ENCODE measurements around the gene CCDC38. TPM values are rescaled to one million over a fixed set of nuclear protein-coding genes. Genes with fewer than 3 reads are reported as not detected.

The CCDC38 gene
- total RNA-seq, 2 donors from 2014 or later, result 0.24 TPM; not detected in 1

DNA sequence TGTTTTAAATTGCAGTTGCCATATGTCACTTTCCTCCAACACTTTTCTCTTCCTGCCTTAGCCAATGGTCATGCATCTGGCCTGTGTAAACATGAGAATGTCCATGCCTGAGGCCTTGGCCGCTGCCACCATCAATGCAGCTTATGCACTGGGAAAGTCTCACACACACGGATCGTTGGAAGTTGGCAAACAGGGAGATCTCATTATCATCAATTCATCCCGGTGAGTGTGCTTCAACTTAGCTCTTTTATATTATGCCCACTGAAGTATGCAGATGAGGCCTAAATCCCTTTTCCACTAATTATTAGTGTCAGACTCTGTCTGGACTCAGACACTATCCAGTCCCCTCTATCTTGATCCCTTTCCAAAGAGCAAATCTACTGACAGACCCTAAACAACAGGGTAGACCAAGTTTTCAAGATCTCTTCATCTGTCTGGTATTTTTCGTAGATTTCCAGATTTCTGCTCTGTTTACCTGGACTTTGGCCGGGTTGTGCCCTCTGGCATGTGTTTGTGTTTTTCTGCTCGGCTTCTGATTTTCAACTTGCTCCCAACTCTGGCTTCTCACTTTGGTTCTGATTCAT, 24.0 kb upstream of the CCDC38 start:
- no peak for DNase-seq
- ATAC-seq, result no peak
- intact Hi-C loops (cut with DNase I), result no loop called here

GRCh38 chr12:95963096-95963495, 20.7 kb upstream of the CCDC38 start:
- ATAC-seq (no peak), DNase-seq (no peak)
- intact Hi-C loops (cut with DNase I), result no loop called here

DNA sequence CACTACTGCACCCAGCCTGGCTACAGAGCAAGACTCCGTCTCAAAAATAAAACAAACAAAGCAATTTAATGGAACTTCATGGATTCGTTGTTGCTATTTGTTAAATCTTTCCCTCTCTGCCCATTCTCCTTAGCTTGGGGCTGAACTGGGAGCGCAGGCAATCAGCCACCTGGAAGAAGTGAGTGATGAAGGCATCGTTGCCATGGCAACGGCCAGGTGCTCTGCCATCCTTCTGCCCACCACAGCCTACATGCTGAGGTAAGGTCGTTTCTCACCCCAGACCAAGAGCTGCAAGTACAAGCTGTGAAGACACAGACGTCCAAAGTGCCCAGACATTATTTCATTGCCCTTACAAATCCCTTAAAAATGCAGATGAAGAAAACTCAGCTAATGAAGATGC, 19.8 kb upstream of the CCDC38 start:
- no peak for DNase-seq
- intact Hi-C loops (cut with DNase I), result no loop called here
- no peak for ATAC-seq

- intact Hi-C loops (cut with DNase I), result no loop called here
- ATAC-seq (no peak), DNase-seq (no peak)
Observed at GRCh38 chr12:95960241-95960640, 17.8 kb upstream of the CCDC38 start.

GRCh38 chr12:95959107-95959506, 16.7 kb upstream of the CCDC38 start:
- DNase-seq, result no peak
- intact Hi-C loops (cut with DNase I), result no loop called here
- no peak for ATAC-seq

GRCh38 chr12:95956557-95957145, 14.2 kb upstream of the CCDC38 start:
- intact Hi-C loops (cut with DNase I), result no loop called here
- ATAC-seq, result no peak
- DNase-seq, result no peak

DNA sequence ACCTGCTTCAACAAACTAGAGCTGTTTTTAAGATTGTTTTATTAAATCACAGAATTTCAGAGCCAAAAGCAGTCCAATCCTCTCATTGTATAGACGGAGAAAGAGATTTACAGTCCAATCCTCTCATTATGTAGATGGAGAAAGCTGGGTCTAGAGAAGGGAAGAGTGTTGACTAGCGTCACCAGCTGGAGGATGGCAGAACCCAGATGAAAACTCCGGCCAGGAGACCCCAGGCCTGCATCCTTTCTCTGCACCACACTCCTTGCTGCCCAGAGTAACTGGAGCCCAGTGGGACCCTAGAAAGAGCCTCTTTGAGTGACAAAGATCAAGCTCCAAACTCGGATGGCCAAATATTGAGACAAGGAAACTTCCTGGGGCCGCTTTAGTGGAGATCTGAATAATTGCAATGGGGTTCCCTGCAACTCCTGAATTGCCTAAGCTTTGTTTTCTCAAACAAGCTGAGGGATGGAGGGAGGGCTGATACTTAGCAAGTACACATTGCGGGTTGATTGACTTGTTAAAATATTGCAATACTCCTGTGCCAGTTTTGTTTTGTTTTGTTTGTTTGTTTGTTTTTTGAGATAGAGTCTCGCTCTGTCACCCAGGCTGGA, 13.2 kb upstream of the CCDC38 start:
- DNase-seq (no peak), ATAC-seq (no peak)
- intact Hi-C loops (cut with DNase I), result no loop called here

- DNase-seq (no peak), ATAC-seq (no peak)
- intact Hi-C loops (cut with DNase I), result no loop called here
Observed at GRCh38 chr12:95953000-95953399, 10.6 kb upstream of the CCDC38 start.

DNA sequence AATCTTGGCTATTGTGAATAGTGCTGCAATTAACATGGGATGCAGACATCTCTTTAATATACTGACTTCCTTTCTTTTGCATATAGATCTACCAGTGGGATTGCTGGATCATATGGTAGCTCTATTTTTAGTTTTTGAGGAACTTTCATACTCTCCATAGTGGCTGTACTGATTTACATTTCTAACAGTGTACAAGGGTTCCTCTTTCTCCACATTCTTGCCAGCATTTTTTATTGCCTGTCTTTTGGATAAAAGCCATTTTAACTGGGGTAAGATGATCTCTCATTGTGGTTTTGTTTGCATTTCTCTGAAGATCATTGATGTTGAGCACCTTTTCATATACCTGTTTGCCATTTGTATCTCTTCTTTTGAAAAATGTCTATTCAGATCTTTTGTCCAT, 9.1 kb upstream of the CCDC38 start:
- intact Hi-C loops (cut with DNase I), result no loop called here
- no peak for ATAC-seq
- no peak for DNase-seq

DNA sequence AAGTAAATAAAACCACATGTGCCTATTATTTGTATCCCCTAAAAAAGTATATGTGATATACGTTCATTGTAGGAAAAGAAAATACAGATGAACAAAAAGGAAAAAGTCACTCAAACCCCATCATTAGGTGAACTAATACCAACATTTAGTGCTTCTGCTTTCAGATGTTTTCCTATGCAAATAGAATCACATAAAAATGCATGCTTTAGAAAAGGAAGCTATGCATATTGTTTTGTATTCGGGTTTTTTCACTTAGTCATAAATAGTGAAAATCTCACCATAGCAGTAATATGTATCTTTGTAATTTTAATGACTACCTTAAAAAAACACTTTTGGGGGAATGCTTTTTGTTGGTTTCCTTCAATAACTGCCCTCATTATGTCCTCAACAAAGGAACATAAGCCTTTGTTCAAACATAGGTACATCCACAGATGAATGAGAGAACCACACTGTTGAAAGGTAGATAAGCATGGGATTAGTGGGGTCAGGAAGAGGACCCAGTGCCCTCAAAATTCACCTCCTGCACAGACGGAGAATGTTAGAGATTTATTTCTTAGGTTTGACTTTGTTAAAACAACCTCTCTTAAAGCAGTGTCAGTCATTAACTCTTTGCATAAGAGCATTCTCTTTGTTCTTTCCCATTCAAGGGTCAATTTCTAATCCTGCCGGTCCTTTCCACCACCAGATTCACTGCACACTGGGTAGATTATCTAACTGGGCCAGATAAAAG, 7.2 kb upstream of the CCDC38 start:
- intact Hi-C loops (cut with DNase I), result no loop called here
- no peak for ATAC-seq

DNA sequence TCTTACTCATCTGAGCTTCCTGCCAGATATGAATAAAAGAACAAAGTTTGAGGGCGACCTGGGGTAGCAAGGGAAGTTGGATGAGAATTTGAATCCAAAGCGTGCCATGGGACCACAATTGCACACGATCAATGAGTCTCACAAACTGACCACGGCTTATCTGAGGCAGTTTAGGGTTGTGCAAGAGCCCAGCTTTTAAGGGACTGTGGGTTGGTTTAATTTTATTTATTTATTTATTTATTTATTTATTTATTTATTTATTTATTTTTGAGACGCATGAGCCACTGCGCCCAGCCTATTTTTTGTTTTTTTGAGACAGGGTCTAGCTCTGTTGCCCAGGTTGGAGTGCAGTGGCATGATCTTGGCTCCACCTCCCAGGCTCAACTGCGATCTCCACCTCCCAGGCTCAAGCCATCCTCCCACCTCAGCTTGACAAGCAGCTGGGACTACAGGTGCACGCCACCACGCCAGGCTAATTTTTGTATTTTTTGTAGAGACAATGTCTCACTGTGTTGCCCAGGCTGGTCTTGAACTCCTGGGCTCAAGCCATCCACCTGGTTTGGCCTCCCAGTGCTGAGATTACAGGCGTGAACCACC, 1.8 kb upstream of the CCDC38 start:
- intact Hi-C loops (cut with DNase I), result no loop called here
- no peak for ATAC-seq
- no peak for DNase-seq

More for the DNA sequence above, 7.2 kb upstream of the CCDC38 start:
- DNase-seq, result no peak

- intact Hi-C loops (cut with DNase I), result no loop called here
Observed at GRCh38 chr12:95943330-95943842, 972 bp upstream of the CCDC38 start, which contains the start of gene AMDHD1. Gene AMDHD1 (plus strand): TSS chr12:95943331. CDS start chr12:95943399, 68 bp downstream.

DNA sequence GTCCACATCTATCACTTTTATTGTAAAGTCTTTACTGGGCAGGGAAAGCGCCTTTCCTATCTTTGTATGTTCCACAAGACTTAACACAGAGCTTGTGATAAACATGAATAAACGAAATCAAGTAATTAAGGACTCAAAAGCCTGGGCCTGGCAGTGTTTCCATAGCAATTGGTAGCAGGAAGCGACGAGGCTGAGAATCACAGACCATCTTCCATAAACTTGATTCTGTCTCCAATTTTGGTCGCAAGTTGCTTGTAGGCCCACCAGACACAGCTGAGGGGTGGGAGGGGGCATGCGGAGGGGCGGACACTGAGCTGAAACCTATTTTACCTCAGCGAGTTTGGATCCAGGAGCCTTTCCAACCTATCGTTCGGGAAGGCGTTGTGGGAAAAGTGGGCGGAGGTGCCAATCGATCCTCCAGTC, 302 bp downstream of the CCDC38 start:
- intact Hi-C loops (cut with DNase I), result no loop called here
- DNase-seq (no peak), ATAC-seq (no peak)

More at GRCh38 chr12:95943330-95943842, 972 bp upstream of the CCDC38 start, which contains the start of gene AMDHD1:
- peak; percentile 81 to 89 for ATAC-seq
- peak; percentile 66 for DNase-seq

DNA sequence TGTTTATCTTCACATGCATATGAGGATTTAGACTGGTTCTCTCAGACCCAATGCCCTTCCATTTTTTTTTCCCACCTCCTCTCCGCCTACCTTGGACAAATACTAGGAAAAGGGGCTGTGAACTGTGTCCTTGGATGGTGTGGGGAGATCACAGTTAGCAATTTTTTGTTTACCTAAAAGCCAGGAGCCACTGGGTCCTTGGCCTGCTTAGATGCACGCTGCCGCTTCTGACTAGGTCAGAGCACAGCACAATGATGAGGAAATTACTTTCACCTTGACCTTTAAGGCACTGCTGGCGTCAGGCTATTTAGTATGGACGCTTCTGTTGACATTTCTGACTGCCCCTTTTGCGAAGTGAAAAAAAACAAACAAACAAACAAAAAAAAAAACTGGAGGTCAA, 1.9 kb downstream of the CCDC38 start:
- DNase-seq (no peak), ATAC-seq (no peak)
- intact Hi-C loops (cut with DNase I), result no loop called here

DNA sequence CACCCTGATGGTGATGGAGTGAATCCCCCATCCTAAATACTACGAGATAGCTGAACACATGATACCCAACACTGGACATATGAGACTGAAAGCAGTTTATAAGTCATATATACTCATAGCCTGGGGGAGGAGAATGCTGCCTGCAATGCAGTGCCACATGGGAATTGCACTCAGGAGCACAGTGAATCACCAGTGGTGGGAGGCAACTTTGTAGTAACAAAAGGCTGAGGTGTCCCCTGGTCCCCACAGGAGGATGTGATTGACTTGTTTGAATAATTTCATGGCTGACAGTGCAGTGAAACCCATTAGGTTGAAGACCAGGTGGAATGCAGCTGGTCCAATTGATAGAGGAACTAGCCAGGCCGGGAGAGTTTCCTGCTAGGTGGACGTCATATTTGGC, 20.2 kb downstream of the CCDC38 start:
- DNase-seq (no peak), ATAC-seq (no peak)
- intact Hi-C loops (cut with DNase I), result no loop called here

DNA sequence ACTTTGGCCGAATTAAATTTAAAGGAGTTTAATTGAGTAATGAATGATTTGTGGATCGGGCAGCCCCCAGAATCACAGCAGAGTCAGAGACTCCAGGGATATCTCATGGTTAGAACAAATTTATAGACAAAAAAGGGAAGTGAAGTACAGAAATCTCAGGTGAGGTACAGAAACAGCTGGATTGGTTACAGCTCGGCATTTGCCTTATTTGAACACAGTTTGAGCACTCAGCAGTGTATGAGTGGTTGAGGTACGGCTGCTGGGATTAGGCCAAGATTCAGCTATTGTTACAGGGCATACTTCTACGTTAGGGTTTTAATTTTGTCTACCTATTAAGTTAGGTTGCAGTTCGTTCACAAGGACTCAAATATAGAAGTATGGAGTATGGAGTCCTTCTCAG, 23.3 kb downstream of the CCDC38 start:
- no peak for ATAC-seq
- no peak for DNase-seq
- intact Hi-C loops (cut with DNase I), result loop anchor here (2.0 to 5.0 kb wide), 2 partner anchors 78 to 80 kb away; partner anchors contain the start of gene HAL (in 1 of the 2)

DNA sequence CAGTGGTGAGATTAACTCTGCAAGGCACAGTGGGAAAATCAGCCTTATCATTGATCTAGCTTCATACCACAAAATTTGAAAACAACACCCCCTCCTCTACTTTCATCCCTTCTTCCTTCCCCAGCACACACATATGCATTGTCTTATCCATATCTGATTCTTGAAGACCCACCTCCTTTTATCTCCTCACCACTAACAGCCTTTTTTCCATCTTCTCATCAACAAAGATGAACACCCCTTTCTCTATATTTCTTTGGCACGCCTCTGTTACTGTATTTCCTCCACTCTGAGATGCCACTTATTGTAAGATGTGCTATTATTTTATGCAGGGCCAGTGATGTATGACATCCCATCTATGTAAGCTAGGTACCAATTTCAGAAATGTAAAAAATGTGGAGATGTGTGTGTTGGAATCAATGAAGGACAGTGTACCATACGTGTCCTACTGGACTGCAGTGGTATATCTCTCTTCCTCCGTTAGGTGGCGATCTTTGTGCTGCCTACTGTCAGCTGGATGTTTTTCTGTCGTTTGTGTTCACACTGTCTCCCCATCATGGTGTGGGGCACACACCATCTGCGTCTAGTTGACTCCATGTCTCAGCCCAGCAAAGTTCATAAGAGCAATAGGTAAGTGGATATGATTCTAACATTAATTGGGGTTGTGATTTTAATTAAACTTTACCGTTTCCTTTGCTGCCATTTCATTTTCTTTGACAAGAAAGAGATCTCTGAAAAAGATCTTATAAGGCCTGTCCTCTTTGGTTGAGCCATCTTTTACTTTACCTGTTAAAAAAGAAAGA, 24.0 kb downstream of the CCDC38 start:
- peak in 1 of 2 donors; percentile 80 for ATAC-seq
- intact Hi-C loops (cut with DNase I), result loop anchor here (2.0 to 5.0 kb wide), 2 partner anchors 79 to 80 kb away; partner anchors contain the start of gene HAL (in 1 of the 2)
- no peak for DNase-seq

GRCh38 chr12:95909871-95910270, 32.5 kb downstream of the CCDC38 start:
- ATAC-seq (no peak), DNase-seq (no peak)
- intact Hi-C loops (cut with DNase I), result no loop called here

GRCh38 chr12:95908573-95908972, 33.8 kb downstream of the CCDC38 start:
- intact Hi-C loops (cut with DNase I), result no loop called here
- DNase-seq, result no peak
- no peak for ATAC-seq

Measured in left cardiac atrium (tissue), 4 donors.